Nephron (organoid): ENCODE measurements around the gene PTGR2.

Experiments used
- H3K27ac Mint-ChIP-seq, 3 experiments: 2 replicates each; pipeline ENCODE4 v1.8.0; 2020; ENCODE audit warnings: mixed read lengths in 3 of 3, mild to moderate bottlenecking in 2 of 3, moderate library complexity in 1 of 3
- H3K27me3 Mint-ChIP-seq: 2 replicates; pipeline ENCODE4 v1.8.0; 2021; ENCODE audit warnings: low read depth, mild to moderate bottlenecking, moderate library complexity, mixed read lengths
- H3K36me3 Mint-ChIP-seq: 2 replicates; pipeline ENCODE4 v1.8.0; 2020; ENCODE audit warnings: low read depth, mixed read lengths
- H3K4me1 Mint-ChIP-seq: 2 replicates; pipeline ENCODE4 v1.8.0; 2020; ENCODE audit warnings: mixed read lengths
- H3K4me3 Mint-ChIP-seq, 3 experiments: 2 replicates each; pipeline ENCODE4 v1.8.0; 2020; ENCODE audit warnings: mild to moderate bottlenecking in 3 of 3, mixed read lengths in 3 of 3, moderate library complexity in 2 of 3
- H3K9me3 Mint-ChIP-seq: 2 replicates; pipeline ENCODE4 v1.8.0; 2020; ENCODE audit warnings: mixed read lengths
- TF ChIP-seq, protein P1 (sequence below), 3 experiments: fragments of 200-600 bp; sonication (generic); IDR thresholded peaks; one replicate each; pipeline ENCODE4 v1.5.0; 2021; ENCODE audit warnings: antibody characterized with exemption in 3 of 3; ENCODE audit not compliant: unreplicated experiment in 3 of 3

PTGR2 gene

DNA sequence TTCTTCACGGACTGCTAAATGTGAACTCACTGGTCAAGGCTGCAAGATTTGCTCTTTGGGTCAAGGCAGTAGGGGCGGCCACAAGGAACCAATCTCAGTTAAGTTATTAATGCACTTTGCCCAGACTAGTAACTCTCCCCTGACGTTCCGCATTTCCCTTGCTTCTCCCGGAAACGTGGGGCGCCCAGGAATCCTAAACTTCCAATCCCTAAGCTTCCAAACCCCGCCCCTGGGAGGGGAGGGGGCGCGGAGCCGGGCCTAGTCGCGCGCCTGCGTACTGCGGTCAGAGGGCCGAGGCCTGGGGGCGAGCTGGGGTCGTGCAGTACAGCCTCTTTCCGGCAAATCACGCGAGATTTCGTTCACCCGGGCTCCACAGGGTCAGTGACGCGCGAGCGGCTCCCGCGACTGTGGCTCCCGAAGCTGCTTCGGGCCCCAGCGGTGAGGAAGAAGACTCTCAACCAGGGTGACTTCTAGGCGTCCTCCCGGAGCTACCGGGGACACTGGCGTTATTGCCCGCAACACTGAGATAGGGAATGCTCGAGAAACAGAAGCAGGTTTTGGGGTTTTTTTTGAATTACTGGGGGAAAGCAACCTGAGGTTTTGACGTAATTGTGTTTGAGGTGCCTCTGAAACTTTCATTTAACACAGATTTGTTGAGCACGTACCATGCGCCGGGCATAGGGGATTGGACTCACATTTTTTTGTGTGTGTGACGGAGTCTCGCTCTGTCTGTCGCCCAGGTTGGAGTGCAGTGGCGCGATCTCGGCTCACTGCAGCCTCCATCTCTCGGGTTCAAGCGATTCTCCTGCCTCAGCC, at the start of gene PTGR2:
Gene PTGR2 (plus strand): TSS at position 265 of the 816 bp plus-strand sequence. CDS start 7,032 bp downstream, outside the sequence.
- peak within 1 kb of the TSS; percentile 100 for H3K27ac Mint-ChIP-seq
- peak within 1 kb of the TSS; percentile 99 to 100 (median 99) for H3K4me3 Mint-ChIP-seq
- TF ChIP-seq, protein P1, sequence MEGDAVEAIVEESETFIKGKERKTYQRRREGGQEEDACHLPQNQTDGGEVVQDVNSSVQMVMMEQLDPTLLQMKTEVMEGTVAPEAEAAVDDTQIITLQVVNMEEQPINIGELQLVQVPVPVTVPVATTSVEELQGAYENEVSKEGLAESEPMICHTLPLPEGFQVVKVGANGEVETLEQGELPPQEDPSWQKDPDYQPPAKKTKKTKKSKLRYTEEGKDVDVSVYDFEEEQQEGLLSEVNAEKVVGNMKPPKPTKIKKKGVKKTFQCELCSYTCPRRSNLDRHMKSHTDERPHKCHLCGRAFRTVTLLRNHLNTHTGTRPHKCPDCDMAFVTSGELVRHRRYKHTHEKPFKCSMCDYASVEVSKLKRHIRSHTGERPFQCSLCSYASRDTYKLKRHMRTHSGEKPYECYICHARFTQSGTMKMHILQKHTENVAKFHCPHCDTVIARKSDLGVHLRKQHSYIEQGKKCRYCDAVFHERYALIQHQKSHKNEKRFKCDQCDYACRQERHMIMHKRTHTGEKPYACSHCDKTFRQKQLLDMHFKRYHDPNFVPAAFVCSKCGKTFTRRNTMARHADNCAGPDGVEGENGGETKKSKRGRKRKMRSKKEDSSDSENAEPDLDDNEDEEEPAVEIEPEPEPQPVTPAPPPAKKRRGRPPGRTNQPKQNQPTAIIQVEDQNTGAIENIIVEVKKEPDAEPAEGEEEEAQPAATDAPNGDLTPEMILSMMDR (IDR thresholded peaks at IDR 0.05; ENCODE audit: unreplicated experiment in 3 of 3): no peak
- peaks cover 25% of the 10 kb centered on the region for H3K4me1 Mint-ChIP-seq
- H3K27me3 Mint-ChIP-seq: no peaks in the 10 kb centered on the region
- no peaks in the 10 kb centered on the region for H3K36me3 Mint-ChIP-seq
- no peaks in the 10 kb centered on the region for H3K9me3 Mint-ChIP-seq

DNA sequence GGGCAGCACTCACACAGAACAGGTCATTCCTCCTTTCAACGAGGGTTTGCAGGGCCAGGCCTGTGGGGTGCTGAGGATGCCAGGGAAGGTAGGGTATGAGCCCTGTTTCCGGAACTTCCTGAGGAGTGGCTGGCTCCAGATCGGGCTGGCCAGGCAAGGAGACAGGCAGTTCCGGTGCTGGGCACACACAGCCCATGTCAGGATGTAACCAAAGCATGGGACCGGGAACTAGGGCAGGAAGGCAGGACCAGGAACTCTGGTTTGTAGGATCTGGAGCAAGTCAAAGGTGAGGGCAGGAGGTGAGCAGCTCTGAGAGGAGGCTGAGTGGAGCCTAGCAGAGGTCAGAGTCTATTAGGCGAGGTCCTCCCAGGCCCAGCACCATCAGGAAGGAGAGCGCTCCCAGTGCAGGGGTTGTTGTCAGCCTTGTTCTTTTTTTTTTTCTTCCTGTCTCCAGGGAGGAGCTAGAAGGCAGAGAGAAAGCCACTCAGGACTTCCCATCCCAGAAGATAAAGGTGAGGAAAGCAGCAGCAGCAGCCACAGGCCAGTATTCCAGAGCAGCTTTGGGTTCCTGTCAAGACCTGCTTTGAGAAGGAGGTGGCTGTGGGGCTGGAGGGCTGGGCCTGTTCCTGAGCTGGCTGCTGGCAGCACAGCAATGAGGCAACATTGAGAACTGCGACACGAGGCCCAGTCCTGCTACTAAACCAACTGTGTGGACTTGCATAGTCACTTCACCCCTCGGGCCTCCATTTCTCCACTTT, 49.0 kb upstream of the PTGR2 start:
- TF ChIP-seq, protein P1 (IDR thresholded peaks at IDR 0.05; ENCODE audit: unreplicated experiment in 3 of 3): no peak
- H3K4me1 Mint-ChIP-seq: peaks cover 9% of the 10 kb centered on the region

DNA sequence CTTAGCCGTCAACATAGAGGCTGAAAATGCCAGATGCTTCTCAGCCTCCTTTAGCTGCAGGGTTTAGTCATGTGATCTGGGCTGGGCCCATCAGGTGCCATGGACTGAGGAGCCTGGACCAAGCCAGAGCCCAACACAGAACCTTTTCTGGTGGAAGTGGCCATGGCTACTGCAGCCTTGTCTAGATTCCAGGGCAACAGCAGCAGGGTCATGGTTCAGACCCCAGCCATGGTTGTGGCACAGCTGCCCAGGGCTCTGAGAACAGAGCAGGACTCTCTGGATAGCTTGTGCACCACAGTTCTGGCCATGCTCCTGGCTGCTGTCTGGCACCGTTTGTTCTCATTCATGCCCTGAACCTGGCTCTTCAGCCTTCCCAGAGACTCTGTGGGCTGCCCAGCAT, 47.0 kb upstream of the PTGR2 start:
- TF ChIP-seq, protein P1 (IDR thresholded peaks at IDR 0.05; ENCODE audit: unreplicated experiment in 3 of 3): no peak
- H3K4me3 Mint-ChIP-seq: no peak overlapping the region
- H3K36me3 Mint-ChIP-seq: no peaks in the 10 kb centered on the region
- no peaks in the 10 kb centered on the region for H3K9me3 Mint-ChIP-seq
- peaks cover 15% of the 10 kb centered on the region for H3K4me1 Mint-ChIP-seq
- H3K27me3 Mint-ChIP-seq: no peaks in the 10 kb centered on the region
- no peak overlapping the region for H3K27ac Mint-ChIP-seq

More for the DNA sequence above, 49.0 kb upstream of the PTGR2 start:
- no peaks in the 10 kb centered on the region for H3K27me3 Mint-ChIP-seq
- H3K4me3 Mint-ChIP-seq: no peak overlapping the region
- H3K36me3 Mint-ChIP-seq: no peaks in the 10 kb centered on the region
- H3K9me3 Mint-ChIP-seq: no peaks in the 10 kb centered on the region
- no peak overlapping the region for H3K27ac Mint-ChIP-seq

DNA sequence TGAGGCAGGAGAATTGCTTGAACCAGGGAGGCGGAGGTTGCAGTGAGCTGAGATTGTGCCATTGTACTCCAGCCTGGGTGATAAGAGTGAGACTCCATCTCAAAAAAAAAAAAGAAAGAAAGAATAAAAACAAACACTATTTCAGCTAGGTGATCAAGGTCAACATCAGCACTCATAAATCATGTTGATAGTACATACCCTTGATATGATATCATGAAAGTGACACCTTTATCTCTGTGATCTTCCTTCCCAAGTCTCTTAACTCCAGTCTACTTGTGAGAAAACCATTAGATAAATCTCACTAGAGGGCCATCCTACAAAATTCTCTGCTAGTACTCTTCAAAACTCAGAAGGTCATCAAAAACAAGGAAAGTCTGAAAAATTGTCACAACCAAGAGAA, 44.2 kb upstream of the PTGR2 start:
- Mint-ChIP-seq H3K27ac (no peak overlapping the region), H3K36me3 (no peaks in the 10 kb centered on the region), H3K4me3 (no peak overlapping the region), H3K27me3 (no peaks in the 10 kb centered on the region), H3K9me3 (no peaks in the 10 kb centered on the region), H3K4me1 (peaks cover 18% of the 10 kb centered on the region)
- TF ChIP-seq, protein P1 (IDR thresholded peaks at IDR 0.05; ENCODE audit: unreplicated experiment in 3 of 3): no peak

DNA sequence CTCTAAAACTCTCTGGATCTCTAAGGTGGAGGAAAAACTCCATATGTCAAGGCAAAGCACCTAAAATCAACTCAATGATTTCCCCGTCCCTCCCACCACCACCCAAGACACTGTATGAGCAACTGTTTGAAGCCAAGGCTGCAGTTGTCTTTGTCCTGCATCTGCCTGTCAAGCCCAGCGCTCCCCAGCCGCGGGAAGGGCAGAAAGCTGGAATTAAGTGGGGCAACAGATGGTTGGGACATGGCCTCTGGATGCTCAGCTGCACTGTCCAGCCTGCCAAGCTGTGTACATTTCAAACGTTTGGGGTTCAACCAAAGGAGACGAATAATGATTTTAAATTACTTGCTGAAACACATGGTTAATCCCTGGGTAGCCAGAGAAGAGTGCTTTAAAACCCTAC, 42.2 kb upstream of the PTGR2 start:
- Mint-ChIP-seq H3K27me3 (peaks cover 3% of the 10 kb centered on the region), H3K27ac (peak overlapping the region; percentile 66 to 84 (median 81)), H3K9me3 (no peaks in the 10 kb centered on the region), H3K4me3 (no peak overlapping the region), H3K36me3 (no peaks in the 10 kb centered on the region), H3K4me1 (peaks cover 23% of the 10 kb centered on the region)
- TF ChIP-seq, protein P1 (IDR thresholded peaks at IDR 0.05; ENCODE audit: unreplicated experiment in 3 of 3): no peak
